Measurements from ENCODE around the gene RNF112.
A peak's percentile ranks its signal among the peaks of the same experiment; 100 is the strongest.

Gene RNF112

DNA sequence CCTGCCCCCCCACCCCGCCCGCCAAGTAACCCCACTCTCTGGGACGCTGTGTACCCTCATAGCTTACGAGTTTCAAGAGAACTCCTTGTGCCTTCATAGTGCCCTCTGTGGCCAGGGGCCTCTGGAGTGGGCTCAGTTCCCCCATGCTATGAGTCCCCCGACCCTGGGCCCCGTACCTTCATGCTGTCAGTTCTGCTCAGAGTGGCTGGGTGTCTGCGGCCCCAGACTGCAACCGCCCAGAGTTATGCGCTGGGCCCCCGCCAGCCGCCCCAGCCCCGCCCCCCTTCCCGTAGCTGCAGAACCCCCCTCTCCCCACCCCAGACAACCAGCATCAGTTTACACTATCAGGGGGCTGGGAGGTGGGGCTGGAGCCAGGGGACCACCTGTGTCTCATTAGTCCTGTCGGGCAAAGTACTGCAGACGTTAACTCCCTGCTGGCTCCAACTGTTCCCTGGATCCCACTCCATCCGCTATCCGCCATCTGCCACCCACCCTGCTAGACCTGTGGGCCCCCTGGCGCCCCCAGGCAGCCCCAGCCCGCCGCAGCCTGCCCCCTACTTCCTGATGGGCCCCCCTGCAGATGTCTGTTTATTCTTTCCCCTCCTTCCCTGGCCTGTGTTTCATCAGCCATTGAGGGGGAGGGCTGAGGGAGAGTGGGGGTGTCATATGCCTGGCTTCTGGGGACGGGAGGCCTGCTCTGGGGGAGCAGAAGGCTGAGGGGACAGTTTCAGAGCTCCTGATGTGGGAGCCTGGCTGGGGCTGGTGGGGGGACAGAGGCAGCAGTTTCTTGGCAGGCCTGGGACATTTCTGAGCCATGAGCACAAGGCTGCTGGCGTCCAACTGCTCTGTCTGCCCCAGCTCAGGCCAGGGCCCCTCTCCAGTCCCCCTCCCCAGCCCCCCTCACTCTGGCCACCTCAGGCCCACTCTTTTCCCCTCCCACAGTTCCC lies 23.8 kb upstream of the RNF112 start, which contains the start of gene MFAP4 (continued):
- TF ChIP-seq SCRT2 (tag by site-specific recombination; IDR thresholded peaks at IDR 0.05), result peak; percentile 75
- no peak for TF ChIP-seq SP2 (tag by site-specific recombination; IDR thresholded peaks at IDR 0.05)
- TF ChIP-seq, protein P1, sequence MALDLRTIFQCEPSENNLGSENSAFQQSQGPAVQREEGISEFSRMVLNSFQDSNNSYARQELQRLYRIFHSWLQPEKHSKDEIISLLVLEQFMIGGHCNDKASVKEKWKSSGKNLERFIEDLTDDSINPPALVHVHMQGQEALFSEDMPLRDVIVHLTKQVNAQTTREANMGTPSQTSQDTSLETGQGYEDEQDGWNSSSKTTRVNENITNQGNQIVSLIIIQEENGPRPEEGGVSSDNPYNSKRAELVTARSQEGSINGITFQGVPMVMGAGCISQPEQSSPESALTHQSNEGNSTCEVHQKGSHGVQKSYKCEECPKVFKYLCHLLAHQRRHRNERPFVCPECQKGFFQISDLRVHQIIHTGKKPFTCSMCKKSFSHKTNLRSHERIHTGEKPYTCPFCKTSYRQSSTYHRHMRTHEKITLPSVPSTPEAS (tag by site-specific recombination; IDR thresholded peaks at IDR 0.05), result no peak
- no peak for TF ChIP-seq ZNF585B (tag by site-specific recombination; IDR thresholded peaks at IDR 0.05)
- TF ChIP-seq REPIN1 (tag by site-specific recombination; IDR thresholded peaks at IDR 0.05; ENCODE audit: low read depth), result no peak
- no peak for TF ChIP-seq ZNF670 (tag by site-specific recombination; IDR thresholded peaks at IDR 0.05; ENCODE audit: low read depth)
- TF ChIP-seq ZNF433 (tag by site-specific recombination; IDR thresholded peaks at IDR 0.05; ENCODE audit: low read depth), result no peak
- no peak for TF ChIP-seq PRDM1 (tag by site-specific recombination; IDR thresholded peaks at IDR 0.05)
- TF ChIP-seq ZBTB48 (tag by site-specific recombination; IDR thresholded peaks at IDR 0.05), result peak; percentile 55
- TF ChIP-seq, protein P2, sequence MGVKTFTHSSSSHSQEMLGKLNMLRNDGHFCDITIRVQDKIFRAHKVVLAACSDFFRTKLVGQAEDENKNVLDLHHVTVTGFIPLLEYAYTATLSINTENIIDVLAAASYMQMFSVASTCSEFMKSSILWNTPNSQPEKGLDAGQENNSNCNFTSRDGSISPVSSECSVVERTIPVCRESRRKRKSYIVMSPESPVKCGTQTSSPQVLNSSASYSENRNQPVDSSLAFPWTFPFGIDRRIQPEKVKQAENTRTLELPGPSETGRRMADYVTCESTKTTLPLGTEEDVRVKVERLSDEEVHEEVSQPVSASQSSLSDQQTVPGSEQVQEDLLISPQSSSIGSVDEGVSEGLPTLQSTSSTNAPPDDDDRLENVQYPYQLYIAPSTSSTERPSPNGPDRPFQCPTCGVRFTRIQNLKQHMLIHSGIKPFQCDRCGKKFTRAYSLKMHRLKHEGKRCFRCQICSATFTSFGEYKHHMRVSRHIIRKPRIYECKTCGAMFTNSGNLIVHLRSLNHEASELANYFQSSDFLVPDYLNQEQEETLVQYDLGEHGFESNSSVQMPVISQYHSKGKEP (tag by site-specific recombination; IDR thresholded peaks at IDR 0.05), result no peak
- TF ChIP-seq, protein P3, sequence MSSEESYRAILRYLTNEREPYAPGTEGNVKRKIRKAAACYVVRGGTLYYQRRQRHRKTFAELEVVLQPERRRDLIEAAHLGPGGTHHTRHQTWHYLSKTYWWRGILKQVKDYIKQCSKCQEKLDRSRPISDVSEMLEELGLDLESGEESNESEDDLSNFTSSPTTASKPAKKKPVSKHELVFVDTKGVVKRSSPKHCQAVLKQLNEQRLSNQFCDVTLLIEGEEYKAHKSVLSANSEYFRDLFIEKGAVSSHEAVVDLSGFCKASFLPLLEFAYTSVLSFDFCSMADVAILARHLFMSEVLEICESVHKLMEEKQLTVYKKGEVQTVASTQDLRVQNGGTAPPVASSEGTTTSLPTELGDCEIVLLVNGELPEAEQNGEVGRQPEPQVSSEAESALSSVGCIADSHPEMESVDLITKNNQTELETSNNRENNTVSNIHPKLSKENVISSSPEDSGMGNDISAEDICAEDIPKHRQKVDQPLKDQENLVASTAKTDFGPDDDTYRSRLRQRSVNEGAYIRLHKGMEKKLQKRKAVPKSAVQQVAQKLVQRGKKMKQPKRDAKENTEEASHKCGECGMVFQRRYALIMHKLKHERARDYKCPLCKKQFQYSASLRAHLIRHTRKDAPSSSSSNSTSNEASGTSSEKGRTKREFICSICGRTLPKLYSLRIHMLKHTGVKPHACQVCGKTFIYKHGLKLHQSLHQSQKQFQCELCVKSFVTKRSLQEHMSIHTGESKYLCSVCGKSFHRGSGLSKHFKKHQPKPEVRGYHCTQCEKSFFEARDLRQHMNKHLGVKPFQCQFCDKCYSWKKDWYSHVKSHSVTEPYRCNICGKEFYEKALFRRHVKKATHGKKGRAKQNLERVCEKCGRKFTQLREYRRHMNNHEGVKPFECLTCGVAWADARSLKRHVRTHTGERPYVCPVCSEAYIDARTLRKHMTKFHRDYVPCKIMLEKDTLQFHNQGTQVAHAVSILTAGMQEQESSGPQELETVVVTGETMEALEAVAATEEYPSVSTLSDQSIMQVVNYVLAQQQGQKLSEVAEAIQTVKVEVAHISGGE (tag by site-specific recombination; conservative IDR thresholded peaks at IDR 0.05; ENCODE audit: low read depth), result no peak
- TF ChIP-seq ZNF169 (tag by site-specific recombination; IDR thresholded peaks at IDR 0.05), result no peak
- no peak for TF ChIP-seq ZNF600 (tag by site-specific recombination; IDR thresholded peaks at IDR 0.05)
- TF ChIP-seq ZNF624 (tag by site-specific recombination; IDR thresholded peaks at IDR 0.05), result no peak
- no peak for TF ChIP-seq ZNF184 (tag by site-specific recombination; IDR thresholded peaks at IDR 0.05)
- no peak for TF ChIP-seq ZNF155 (tag by site-specific recombination; IDR thresholded peaks at IDR 0.05)
- peak; percentile 93 for TF ChIP-seq GLIS2 (tag by site-specific recombination; IDR thresholded peaks at IDR 0.05)
- TF ChIP-seq, protein P4, sequence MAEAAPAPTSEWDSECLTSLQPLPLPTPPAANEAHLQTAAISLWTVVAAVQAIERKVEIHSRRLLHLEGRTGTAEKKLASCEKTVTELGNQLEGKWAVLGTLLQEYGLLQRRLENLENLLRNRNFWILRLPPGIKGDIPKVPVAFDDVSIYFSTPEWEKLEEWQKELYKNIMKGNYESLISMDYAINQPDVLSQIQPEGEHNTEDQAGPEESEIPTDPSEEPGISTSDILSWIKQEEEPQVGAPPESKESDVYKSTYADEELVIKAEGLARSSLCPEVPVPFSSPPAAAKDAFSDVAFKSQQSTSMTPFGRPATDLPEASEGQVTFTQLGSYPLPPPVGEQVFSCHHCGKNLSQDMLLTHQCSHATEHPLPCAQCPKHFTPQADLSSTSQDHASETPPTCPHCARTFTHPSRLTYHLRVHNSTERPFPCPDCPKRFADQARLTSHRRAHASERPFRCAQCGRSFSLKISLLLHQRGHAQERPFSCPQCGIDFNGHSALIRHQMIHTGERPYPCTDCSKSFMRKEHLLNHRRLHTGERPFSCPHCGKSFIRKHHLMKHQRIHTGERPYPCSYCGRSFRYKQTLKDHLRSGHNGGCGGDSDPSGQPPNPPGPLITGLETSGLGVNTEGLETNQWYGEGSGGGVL (tag by site-specific recombination; IDR thresholded peaks at IDR 0.05), result peak; percentile 99
- 0 out of 2 replicates have a peak, but pooled peaks have one; percentile 18 for TF ChIP-seq ZNF473 (tag by site-specific recombination; IDR thresholded peaks at IDR 0.05)
- no peak for TF ChIP-seq ZNF132 (tag by site-specific recombination; IDR thresholded peaks at IDR 0.05; ENCODE audit: borderline replicate concordance)
- no peak for TF ChIP-seq ZNF211 (tag by site-specific recombination; IDR thresholded peaks at IDR 0.05; ENCODE audit: low read depth)
- TF ChIP-seq ZBTB21 (tag by site-specific recombination; IDR thresholded peaks at IDR 0.05), result 0 out of 2 replicates have a peak, but pooled peaks have one; percentile 20
- TF ChIP-seq, protein P5, sequence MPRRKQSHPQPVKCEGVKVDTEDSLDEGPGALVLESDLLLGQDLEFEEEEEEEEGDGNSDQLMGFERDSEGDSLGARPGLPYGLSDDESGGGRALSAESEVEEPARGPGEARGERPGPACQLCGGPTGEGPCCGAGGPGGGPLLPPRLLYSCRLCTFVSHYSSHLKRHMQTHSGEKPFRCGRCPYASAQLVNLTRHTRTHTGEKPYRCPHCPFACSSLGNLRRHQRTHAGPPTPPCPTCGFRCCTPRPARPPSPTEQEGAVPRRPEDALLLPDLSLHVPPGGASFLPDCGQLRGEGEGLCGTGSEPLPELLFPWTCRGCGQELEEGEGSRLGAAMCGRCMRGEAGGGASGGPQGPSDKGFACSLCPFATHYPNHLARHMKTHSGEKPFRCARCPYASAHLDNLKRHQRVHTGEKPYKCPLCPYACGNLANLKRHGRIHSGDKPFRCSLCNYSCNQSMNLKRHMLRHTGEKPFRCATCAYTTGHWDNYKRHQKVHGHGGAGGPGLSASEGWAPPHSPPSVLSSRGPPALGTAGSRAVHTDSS (tag by site-specific recombination; IDR thresholded peaks at IDR 0.05), result no peak
- peak; percentile 100 for TF ChIP-seq ZIC2 (tag by site-specific recombination; IDR thresholded peaks at IDR 0.05)
- TF ChIP-seq ZBTB8A (tag by site-specific recombination; IDR thresholded peaks at IDR 0.05), result peak; percentile 65; the same call in 1 of the 2 replicates
- TF ChIP-seq SP3 (tag by site-specific recombination; IDR thresholded peaks at IDR 0.05), result no peak

All from HEK293 (cell line).